A549 (cell line): ENCODE measurements around the gene RHAG.

ENCODE experiments used
- ATOH8 ChIP-seq: fragments of 250-450 bp; sonication (Bioruptor Pico); IDR thresholded peaks from 2 replicates; pipeline ENCODE4 v1.5.0; 2020; ENCODE audit warnings: low read depth, mild to moderate bottlenecking, moderate library complexity
- BHLHE40 ChIP-seq: IDR thresholded peaks from 2 replicates; pipeline ENCODE4 v1.6.1; 2012; ENCODE audit warnings: low read depth, low read length, inconsistent platforms
- CTCF ChIP-seq: fragments of >200 bp; sonication (Bioruptor Twin); formaldehyde crosslinking; IDR thresholded peaks from 3 replicates; pipeline ENCODE4 v1.5.1; 2016
- ESRRA ChIP-seq: fragments of 150-350 bp; IDR thresholded peaks from 2 replicates; pipeline ENCODE4 v1.6.1; 2014; ENCODE audit warnings: mild to moderate bottlenecking, low read length, borderline replicate concordance
- FOSL2 ChIP-seq, 2 experiments: fragments of 450-650 bp in 1 of 2; fragments of >200 bp in 1 of 2; sonication (Bioruptor Twin) in 1 of 2; formaldehyde crosslinking; IDR thresholded peaks; 2 replicates each; pipeline versions ENCODE4 v1.5.0 to v1.6.1; 2016 to 2020; ENCODE audit warnings: mild to moderate bottlenecking in 1 of 2, moderate library complexity in 1 of 2
- KDM1A ChIP-seq: fragments of 200-600 bp; sonication (generic); IDR thresholded peaks from 2 replicates; pipeline ENCODE4 v1.6.1; 2016; ENCODE audit warnings: low read depth, mild to moderate bottlenecking
- MAFK ChIP-seq: fragments of 450-650 bp; IDR thresholded peaks from 2 replicates; pipeline ENCODE4 v1.6.1; 2014; ENCODE audit not compliant: partially characterized antibody
- MAX ChIP-seq: IDR thresholded peaks from 2 replicates; pipeline ENCODE4 v1.6.1; 2012
- POLR2A ChIP-seq: IDR thresholded peaks from 2 replicates; pipeline ENCODE4 v1.6.1; 2012; ENCODE audit warnings: mild to moderate bottlenecking, low read length
- RAD21 ChIP-seq, 2 experiments: fragments of >200 bp in 1 of 2; sonication (Bioruptor Twin) in 1 of 2; formaldehyde crosslinking in 1 of 2; IDR thresholded peaks in 1 of 2; conservative IDR thresholded peaks in 1 of 2; 2 replicates in 1 of 2; 3 replicates in 1 of 2; pipeline ENCODE4 v1.6.1; 2012 to 2018; ENCODE audit warnings: inconsistent platforms in 1 of 2
- ZFP36 ChIP-seq: fragments of 450-650 bp; IDR thresholded peaks from 2 replicates; pipeline ENCODE4 v1.6.1; 2014; ENCODE audit warnings: borderline replicate concordance; ENCODE audit not compliant: partially characterized antibody
- TF ChIP-seq, protein P1 (sequence below): IDR thresholded peaks from 2 replicates; pipeline ENCODE4 v1.6.1; 2012; ENCODE audit warnings: low read depth, borderline replicate concordance

DNA sequence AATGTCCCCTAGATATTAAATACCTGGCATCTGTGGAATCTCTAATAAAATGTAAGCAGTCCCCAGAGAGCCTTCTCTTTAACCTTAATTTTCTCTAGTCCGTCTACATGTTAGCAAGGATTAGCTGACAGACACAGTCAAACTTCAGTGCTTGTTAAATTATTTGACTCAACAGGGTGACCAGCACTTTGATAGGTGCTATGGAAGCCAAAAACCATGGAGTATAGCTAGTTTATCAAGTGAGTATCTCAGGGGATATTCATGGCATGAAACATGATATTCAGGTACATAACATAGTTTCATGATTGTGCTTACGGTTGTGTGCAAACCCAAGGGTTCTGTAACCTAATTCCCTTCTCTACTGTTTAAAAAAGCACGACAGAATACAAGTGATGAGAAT, 3.9 kb downstream of the RHAG start:
- no peak for TF ChIP-seq BHLHE40
- TF ChIP-seq CTCF = no peak
- TF ChIP-seq ESRRA = no peak
- TF ChIP-seq, protein P1, sequence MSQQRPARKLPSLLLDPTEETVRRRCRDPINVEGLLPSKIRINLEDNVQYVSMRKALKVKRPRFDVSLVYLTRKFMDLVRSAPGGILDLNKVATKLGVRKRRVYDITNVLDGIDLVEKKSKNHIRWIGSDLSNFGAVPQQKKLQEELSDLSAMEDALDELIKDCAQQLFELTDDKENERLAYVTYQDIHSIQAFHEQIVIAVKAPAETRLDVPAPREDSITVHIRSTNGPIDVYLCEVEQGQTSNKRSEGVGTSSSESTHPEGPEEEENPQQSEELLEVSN = no peak
- no peak for TF ChIP-seq FOSL2 (IDR thresholded peaks at IDR 0.05)
- TF ChIP-seq FOSL2 (CRISPR knock-in tag; IDR thresholded peaks at IDR 0.05) = no peak
- no peak for TF ChIP-seq RAD21 (conservative IDR thresholded peaks at IDR 0.05 in 1 of 2, IDR thresholded peaks at IDR 0.05 in 1 of 2)
- no peak for TF ChIP-seq POLR2A
- no peak for TF ChIP-seq ZFP36
- no peak for TF ChIP-seq KDM1A
- no peak for TF ChIP-seq ATOH8 (CRISPR knock-in tag)
- TF ChIP-seq MAX = no peak
- TF ChIP-seq MAFK = no peak
